ENCODE results near the gene TMEM134. TPM values are rescaled to one million over a fixed set of nuclear protein-coding genes. Genes with fewer than 3 reads are reported as not detected.

TMEM134 gene
- total and polyA plus RNA-seq, 9 of the 15 experiments (the other 6 are each of a cell fraction or from before 2014, with no cell fraction given): 0.63 to 48.4 (median 10.7) TPM

- TF ChIP-seq ZBTB2 (IDR thresholded peaks at IDR 0.05) (peak; percentile 98), EHMT2 (IDR thresholded peaks at IDR 0.05) (no peak), FOXA1 (IDR thresholded peaks at IDR 0.05; ENCODE audit: borderline replicate concordance) (no peak), ZNF143 (CRISPR knock-in tag; IDR thresholded peaks at IDR 0.05) (0 out of 2 replicates have a peak, but pooled peaks have one; percentile 42), PHF8 (IDR thresholded peaks at IDR 0.05; ENCODE audit: borderline replicate concordance, low read length) (peak; percentile 80; the same call in 1 of the 2 replicates), NRF1 (conservative IDR thresholded peaks at IDR 0.05 in 1 of 2, IDR thresholded peaks at IDR 0.05 in 1 of 2) (peak; percentile 98), SMAD3 (CRISPR knock-in tag; conservative IDR thresholded peaks at IDR 0.05) (no peak), TAL1 (IDR thresholded peaks at IDR 0.05) (no peak), STAT5B (CRISPR knock-in tag; IDR thresholded peaks at IDR 0.05) (no peak), BCLAF1 (IDR thresholded peaks at IDR 0.05; ENCODE audit: borderline replicate concordance in 1 of 2, control insufficient read depth in 1 of 2, low read depth in 2 of 2, low read length in 1 of 2) (no peak), ZNF263 (CRISPR knock-in tag; IDR thresholded peaks at IDR 0.05; ENCODE audit: borderline replicate concordance) (no peak; the same call in 1 of the 2 replicates), POLR2A (conservative IDR thresholded peaks at IDR 0.05) (peak; percentile 86), HNRNPUL1 (IDR thresholded peaks at IDR 0.05; ENCODE audit: low read length) (no peak), KDM2B (CRISPR knock-in tag; IDR thresholded peaks at IDR 0.05) (0 out of 2 replicates have a peak, but pooled peaks have one; percentile 39), DEAF1 (CRISPR knock-in tag; IDR thresholded peaks at IDR 0.05) (no peak), ETV5 (CRISPR knock-in tag; IDR thresholded peaks at IDR 0.05; ENCODE audit: low read depth) (peak; percentile 9; the same call in 1 of the 2 replicates), VEZF1 (CRISPR knock-in tag; IDR thresholded peaks at IDR 0.05) (peak; percentile 96), ELK3 (CRISPR knock-in tag; IDR thresholded peaks at IDR 0.05) (no peak)
These were observed 39.6 kb upstream of the TMEM134 start (continued) for GRCh38 chr11:67508486-67509121.

Measured in K562 (cell line).